Astrocyte of the spinal cord (primary cell): ENCODE results near the gene GUCA1A.
"Not testable (repeated sequence)": the region's sequence is repeated elsewhere in the genome, so short reads cannot be mapped to it uniquely, and the experiment has no call there.

Source experiments
- DNase-seq: peaks from one replicate; pipeline ENCODE4 v3.0.0; 2011; ENCODE audit warnings: low read depth, low spot score
- H3K4me3 ChIP-seq: 2 replicates; pipeline ENCODE4 v1.5.1; 2011; ENCODE audit warnings: low read depth, mild to moderate bottlenecking, low read length, moderate library complexity
- CTCF ChIP-seq: IDR thresholded peaks from 2 replicates; pipeline ENCODE4 v1.5.1; 2012; ENCODE audit warnings: low read depth, mild to moderate bottlenecking, low read length, inconsistent platforms
- in situ Hi-C: cut with HindIII; loops from 2 replicates; pipeline ENCODE4 v1.10.0; 2017; ENCODE audit warnings: low sequenced_read_pairs

Gene GUCA1A

GRCh38 chr6:42147138-42147562, 26.0 kb upstream of the GUCA1A start:
- in situ Hi-C loops, result no loop called here
- DNase-seq, result no peak
- TF ChIP-seq CTCF, result no peak
- H3K4me3 ChIP-seq, result no peak overlapping the region

GRCh38 chr6:42148058-42148457, 25.1 kb upstream of the GUCA1A start:
- in situ Hi-C loops, result no loop called here
- DNase-seq, result no peak
- H3K4me3 ChIP-seq, result no peak overlapping the region
- no peak for TF ChIP-seq CTCF

GRCh38 chr6:42150254-42150653, 22.9 kb upstream of the GUCA1A start:
- no peak for TF ChIP-seq CTCF
- no peak overlapping the region for H3K4me3 ChIP-seq
- in situ Hi-C loops, result no loop called here
- no peak for DNase-seq

- in situ Hi-C loops, result no loop called here
- H3K4me3 ChIP-seq, result no peak overlapping the region
- no peak for TF ChIP-seq CTCF
- DNase-seq, result no peak
Measured at GRCh38 chr6:42152024-42152423, 21.1 kb upstream of the GUCA1A start.

GRCh38 chr6:42152528-42153213, 20.5 kb upstream of the GUCA1A start:
- in situ Hi-C loops, DNase-seq, H3K4me3 ChIP-seq: not testable (repeated sequence)

- in situ Hi-C loops, result no loop called here
- no peak for TF ChIP-seq CTCF
- no peak for DNase-seq
- H3K4me3 ChIP-seq, result no peak overlapping the region
Measured at GRCh38 chr6:42153921-42154320, 19.2 kb upstream of the GUCA1A start.

GRCh38 chr6:42154461-42155209, 18.5 kb upstream of the GUCA1A start:
- TF ChIP-seq CTCF, result no peak
- no peak overlapping the region for H3K4me3 ChIP-seq
- DNase-seq, result no peak
- in situ Hi-C loops, result no loop called here
